Measurements from ENCODE around the gene CRTAP.

DNA sequence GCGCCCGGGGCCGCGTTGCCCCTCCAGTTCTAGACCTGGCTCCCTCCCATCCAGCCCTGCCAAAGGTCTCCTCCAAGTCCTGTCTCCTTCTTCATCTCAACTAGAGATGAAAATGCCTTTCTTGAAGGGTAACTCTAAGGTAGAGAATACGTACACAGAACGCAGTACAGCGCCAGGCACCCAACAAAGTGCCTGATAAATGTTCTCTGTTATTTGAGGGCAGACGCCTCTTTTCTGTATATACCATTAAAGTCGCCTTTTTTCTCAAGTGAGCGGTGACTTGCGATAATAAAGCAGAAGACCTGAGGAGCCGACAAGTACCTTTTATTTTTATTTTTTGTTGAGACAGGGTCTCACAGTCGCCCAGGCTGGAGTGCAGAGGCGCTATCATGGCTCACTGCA, 809 bp downstream of the CRTAP start:
- TF ChIP-seq, protein P1, sequence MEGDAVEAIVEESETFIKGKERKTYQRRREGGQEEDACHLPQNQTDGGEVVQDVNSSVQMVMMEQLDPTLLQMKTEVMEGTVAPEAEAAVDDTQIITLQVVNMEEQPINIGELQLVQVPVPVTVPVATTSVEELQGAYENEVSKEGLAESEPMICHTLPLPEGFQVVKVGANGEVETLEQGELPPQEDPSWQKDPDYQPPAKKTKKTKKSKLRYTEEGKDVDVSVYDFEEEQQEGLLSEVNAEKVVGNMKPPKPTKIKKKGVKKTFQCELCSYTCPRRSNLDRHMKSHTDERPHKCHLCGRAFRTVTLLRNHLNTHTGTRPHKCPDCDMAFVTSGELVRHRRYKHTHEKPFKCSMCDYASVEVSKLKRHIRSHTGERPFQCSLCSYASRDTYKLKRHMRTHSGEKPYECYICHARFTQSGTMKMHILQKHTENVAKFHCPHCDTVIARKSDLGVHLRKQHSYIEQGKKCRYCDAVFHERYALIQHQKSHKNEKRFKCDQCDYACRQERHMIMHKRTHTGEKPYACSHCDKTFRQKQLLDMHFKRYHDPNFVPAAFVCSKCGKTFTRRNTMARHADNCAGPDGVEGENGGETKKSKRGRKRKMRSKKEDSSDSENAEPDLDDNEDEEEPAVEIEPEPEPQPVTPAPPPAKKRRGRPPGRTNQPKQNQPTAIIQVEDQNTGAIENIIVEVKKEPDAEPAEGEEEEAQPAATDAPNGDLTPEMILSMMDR (conservative IDR thresholded peaks at IDR 0.05) = no peak
- TF ChIP-seq EZH2 (IDR thresholded peaks at IDR 0.05; ENCODE audit: low read depth) = no peak
